GM12878 (cell line): Measurements from ENCODE around the gene GPBP1. TPM values are rescaled to one million over a fixed set of nuclear protein-coding genes. Genes with fewer than 3 reads are reported as not detected.

Source experiments
- ATAC-seq: fragments of 200-7000 bp; cut with Tn5 transposase; 3 replicates; pipeline ENCODE4 v1.9.1; 2020; ENCODE audit warnings: mild to moderate bottlenecking, moderate library complexity
- BruUV-seq: library from RNA; stranded (reverse); fragments of 400-500 nt; replicated peaks from 2 replicates; lab custom pipeline; 2021; lab: Mats Ljungman, UMichigan
- CTCF ChIA-PET: fragments of 300-600 bp; sonication (Branson Sonifier 250); formaldehyde crosslinking; extraction: SDS; loops from one replicate; lab custom pipeline; 2021; ENCODE audit warnings: inconsistent platforms; lab: Yijun Ruan, JAX
- POLR2A ChIA-PET: fragments of 350-600 bp; formaldehyde crosslinking; extraction: SDS; loops from one replicate; lab custom pipeline; 2021; ENCODE audit warnings: inconsistent platforms; lab: Charles Lee
- RAD21 ChIA-PET: fragments of 300-600 bp; sonication (Branson Sonifier 250); formaldehyde crosslinking; loops from one replicate; lab custom pipeline; 2023; ENCODE audit warnings: antibody characterized with exemption; ENCODE audit not compliant: unreplicated experiment; lab: Charles Lee
- SMC1A ChIA-PET: fragments of 300-600 bp; sonication (Branson Sonifier 250); formaldehyde crosslinking; loops from one replicate; lab custom pipeline; 2023; ENCODE audit not compliant: unreplicated experiment, uncharacterized antibody; lab: Charles Lee
- DNase-seq: peaks from one replicate; pipeline ENCODE4 v3.0.0-alpha.2; 2011; ENCODE audit warnings: low read depth, low spot score
- FAIRE-seq: peaks from 3 replicates; lab custom pipeline; 2011; peaks lifted over from hg19 to GRCh38; lab: Jason Lieb, UNC
- H2AFZ ChIP-seq: 2 replicates; pipeline ENCODE4 v1.6.0; 2011; ENCODE audit warnings: low read depth, low read length, control low read depth; ENCODE audit not compliant: control insufficient read depth
- H3K27ac ChIP-seq: 2 replicates; pipeline ENCODE4 v1.5.1; 2011; ENCODE audit warnings: control low read depth; ENCODE audit not compliant: control insufficient read depth, insufficient read depth
- H3K27me3 ChIP-seq, 2 experiments: replicated peaks in 1 of 2; 2 replicates each; pipeline versions ENCODE4 v1.6.0 to v1.6.1; 2011; ENCODE audit warnings: low read length in 1 of 2; ENCODE audit not compliant: control insufficient read depth in 2 of 2, insufficient read depth in 2 of 2
- H3K36me3 ChIP-seq, 2 experiments: 2 replicates each; pipeline ENCODE4 v1.5.1; 2011; ENCODE audit warnings: low read length in 1 of 2; ENCODE audit not compliant: control insufficient read depth in 2 of 2, insufficient read depth in 2 of 2
- H3K4me1 ChIP-seq: 2 replicates; pipeline ENCODE4 v1.6.1; 2011; ENCODE audit warnings: mild to moderate bottlenecking, low read length, moderate library complexity, mixed read lengths; ENCODE audit not compliant: control insufficient read depth, insufficient read depth
- H3K4me2 ChIP-seq: 2 replicates; pipeline ENCODE4 v1.6.0; 2011; ENCODE audit warnings: control low read depth; ENCODE audit not compliant: control insufficient read depth, insufficient read depth
- H3K4me3 ChIP-seq: fragments of 200-600 bp; sonication (generic); 2 replicates; pipeline ENCODE4 v1.5.1; 2016
- H3K79me2 ChIP-seq: 2 replicates; pipeline ENCODE4 v1.6.0; 2011; ENCODE audit warnings: low read length; ENCODE audit not compliant: control insufficient read depth, insufficient read depth
- H3K9ac ChIP-seq: 2 replicates; pipeline ENCODE4 v1.8.0; 2011; ENCODE audit warnings: low read length, control low read depth, mixed read lengths; ENCODE audit not compliant: control insufficient read depth, insufficient read depth
- H3K9me3 ChIP-seq: replicated peaks from 3 replicates; pipeline ENCODE4 v1.5.1; 2011; ENCODE audit warnings: mild to moderate bottlenecking, low read length; ENCODE audit not compliant: control insufficient read depth, insufficient read depth
- H4K20me1 ChIP-seq: 2 replicates; pipeline ENCODE4 v1.6.0; 2011; ENCODE audit not compliant: control insufficient read depth, insufficient read depth
- EZH2 ChIP-seq: IDR thresholded peaks from 2 replicates; pipeline ENCODE4 v1.6.1; 2012; ENCODE audit warnings: low read depth, mild to moderate bottlenecking, control low read depth, inconsistent platforms, low read length, borderline replicate concordance; ENCODE audit not compliant: control insufficient read depth
- RAD21 ChIP-seq: IDR thresholded peaks from 2 replicates; pipeline ENCODE4 v1.6.1; 2011; ENCODE audit warnings: mild to moderate bottlenecking, low read depth, low read length, moderate library complexity; ENCODE audit not compliant: insufficient read depth
- WGBS: methylation state at CpG from one replicate; pipeline ENCODE4 v1.1.6; 2016; ENCODE audit warnings: low lambda C conversion rate; ENCODE audit not compliant: insufficient replicate concordance, insufficient coverage; ENCODE audit errors: missing lambda C conversion rate; 5-methylcytosine and 5-hydroxymethylcytosine counted together
- in situ Hi-C: fragments of 300-500 bp; cut with MboI; formaldehyde crosslinking; loops from 9 replicates; pipeline ENCODE4 v1.14.3; 2018; ENCODE audit warnings: mixed read lengths
- intact Hi-C: fragments of 100-400 bp; cut with micrococcal nuclease; formaldehyde crosslinking; loops from one replicate; pipeline ENCODE4 v1.14.2; 2022; ENCODE audit not compliant: unreplicated experiment
- polyA plus RNA-seq, 11 experiments: library from polyadenylated mRNA; depleted of rRNA in 4 of 11; unstranded in 6 of 11; stranded (reverse) in 5 of 11; fragments of >200 nt; fragmentation: Nextera tagmentation in 4 of 11; fragmentation: Illumina TruSeq in 1 of 11; extraction: Ambion mirVana in 4 of 11; extraction: Trizol in 1 of 11; gene quantifications; 1 replicate in 1 of 11; 2 replicates in 10 of 11; pipeline versions ENCODE4 v1.2.1 to v1.2.3, GENCODE V29; 2011 to 2016; ENCODE audit warnings: inconsistent platforms in 2 of 11, missing spikeins in 2 of 11, low read depth in 1 of 11
- total RNA-seq, 4 experiments: library from RNA; depleted of rRNA in 3 of 4; stranded (reverse); fragments of >200 nt in 3 of 4; fragmentation: Illumina TruSeq in 1 of 4; extraction: Trizol in 1 of 4; gene quantifications; 2 replicates each; pipeline versions ENCODE4 v1.2.1 to v1.2.3, GENCODE V29; 2013 to 2021
- TF ChIP-seq, protein P1 (sequence below): fragments of 450-650 bp; IDR thresholded peaks from 2 replicates; pipeline ENCODE4 v1.6.1; 2016; ENCODE audit warnings: mild to moderate bottlenecking, moderate library complexity, borderline replicate concordance

The GPBP1 gene
- total and polyA plus RNA-seq, 10 of the 15 experiments (the other 5 are each of a cell fraction or from before 2014, with no cell fraction given) = 27.0 to 96.2 (median 55.4) TPM

DNA sequence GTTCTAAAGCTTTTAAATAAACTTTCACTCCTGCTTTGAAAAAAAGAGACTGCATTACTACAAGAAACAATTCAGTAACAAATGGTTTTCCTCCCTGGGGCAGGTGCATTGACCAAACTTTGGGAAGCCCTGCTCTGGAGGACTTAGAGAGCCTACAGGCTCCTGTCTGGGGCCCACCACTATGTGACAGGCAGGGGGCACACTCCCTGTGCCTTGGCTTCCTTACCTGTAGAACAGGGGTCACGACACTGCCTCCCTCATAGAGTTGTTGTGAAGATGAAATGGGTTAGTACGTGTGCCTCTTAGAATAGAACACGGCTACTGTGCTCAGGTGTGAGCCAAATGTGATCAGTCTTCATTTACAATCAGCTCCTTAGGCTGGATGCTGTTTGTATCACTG, 130.1 kb downstream of the GPBP1 start:
- Histone ChIP-seq H3K4me3 (no peak overlapping the region), H3K79me2 (no peaks in the 10 kb centered on the region), H3K9ac (no peak overlapping the region), H2AFZ (no peak overlapping the region), H3K4me1 (no peaks in the 10 kb centered on the region; the same call in 1 of the 2 replicates), H3K4me2 (no peak overlapping the region), H3K36me3 (no peaks in the 10 kb centered on the region), H4K20me1 (no peaks in the 10 kb centered on the region), H3K9me3 (peaks cover 1% of the 10 kb centered on the region; the same call in 2 of the 3 replicates), H3K27me3 (no peaks in the 10 kb centered on the region; a peak in 1 of 4 replicates), H3K27ac (no peak overlapping the region)
- BruUV-seq = no TSS peak
- in situ Hi-C loops = loop anchor here (5.0 kb wide), 1 partner anchor 1158 kb away; the partner anchor contains the start of gene PLK2
- ChIA-PET POLR2A (no interaction called here), CTCF (interaction anchor here (2.2 kb wide), 1 partner anchor 1157 kb away, joined by 8 read pairs; no protein-coding TSS in a partner anchor), RAD21 (interaction anchor here (0.9 kb wide), 1 partner anchor 128 kb away, joined by 3 read pairs; no protein-coding TSS in a partner anchor), SMC1A (interaction anchor here (0.6 to 2.3 kb wide), 4 partner anchors 13 to 512 kb away, joined by 3 to 8 read pairs (median 4); no protein-coding TSS in a partner anchor)
- TF ChIP-seq EZH2 (no peak), RAD21 (no peak)
- TF ChIP-seq, protein P1, sequence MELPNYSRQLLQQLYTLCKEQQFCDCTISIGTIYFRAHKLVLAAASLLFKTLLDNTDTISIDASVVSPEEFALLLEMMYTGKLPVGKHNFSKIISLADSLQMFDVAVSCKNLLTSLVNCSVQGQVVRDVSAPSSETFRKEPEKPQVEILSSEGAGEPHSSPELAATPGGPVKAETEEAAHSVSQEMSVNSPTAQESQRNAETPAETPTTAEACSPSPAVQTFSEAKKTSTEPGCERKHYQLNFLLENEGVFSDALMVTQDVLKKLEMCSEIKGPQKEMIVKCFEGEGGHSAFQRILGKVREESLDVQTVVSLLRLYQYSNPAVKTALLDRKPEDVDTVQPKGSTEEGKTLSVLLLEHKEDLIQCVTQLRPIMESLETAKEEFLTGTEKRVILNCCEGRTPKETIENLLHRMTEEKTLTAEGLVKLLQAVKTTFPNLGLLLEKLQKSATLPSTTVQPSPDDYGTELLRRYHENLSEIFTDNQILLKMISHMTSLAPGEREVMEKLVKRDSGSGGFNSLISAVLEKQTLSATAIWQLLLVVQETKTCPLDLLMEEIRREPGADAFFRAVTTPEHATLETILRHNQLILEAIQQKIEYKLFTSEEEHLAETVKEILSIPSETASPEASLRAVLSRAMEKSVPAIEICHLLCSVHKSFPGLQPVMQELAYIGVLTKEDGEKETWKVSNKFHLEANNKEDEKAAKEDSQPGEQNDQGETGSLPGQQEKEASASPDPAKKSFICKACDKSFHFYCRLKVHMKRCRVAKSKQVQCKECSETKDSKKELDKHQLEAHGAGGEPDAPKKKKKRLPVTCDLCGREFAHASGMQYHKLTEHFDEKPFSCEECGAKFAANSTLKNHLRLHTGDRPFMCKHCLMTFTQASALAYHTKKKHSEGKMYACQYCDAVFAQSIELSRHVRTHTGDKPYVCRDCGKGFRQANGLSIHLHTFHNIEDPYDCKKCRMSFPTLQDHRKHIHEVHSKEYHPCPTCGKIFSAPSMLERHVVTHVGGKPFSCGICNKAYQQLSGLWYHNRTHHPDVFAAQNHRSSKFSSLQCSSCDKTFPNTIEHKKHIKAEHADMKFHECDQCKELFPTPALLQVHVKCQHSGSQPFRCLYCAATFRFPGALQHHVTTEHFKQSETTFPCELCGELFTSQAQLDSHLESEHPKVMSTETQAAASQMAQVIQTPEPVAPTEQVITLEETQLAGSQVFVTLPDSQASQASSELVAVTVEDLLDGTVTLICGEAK = peak; percentile 49; the same call in 1 of the 2 replicates
- intact Hi-C loops = no loop called here
- DNase-seq (no peak), ATAC-seq (0 out of 3 replicates have a peak, but pooled peaks have one; percentile 17), FAIRE-seq (no peak)
- 53% methylated on average over 3 of the region's 3 CpGs for WGBS
